ENCODE data around the gene CHST7. TPM values are rescaled to one million over a fixed set of nuclear protein-coding genes. Genes with fewer than 3 reads are reported as not detected.
"Not testable (repeated sequence)": the region's sequence is repeated elsewhere in the genome, so short reads cannot be mapped to it uniquely, and the experiment has no call there.

The CHST7 gene
- total and polyA plus RNA-seq, 2 donors (not counting 1 experiment from before 2014, with no cell fraction given), result 3.7 to 11.2 TPM

GRCh38 chrX:46531442-46531841 is 42.1 kb upstream of the CHST7 start:
- Histone ChIP-seq H3K4me3 (replicated peaks in 1 of 4; ENCODE audit: control extremely low read depth in 1 of 4, insufficient read depth in 1 of 4, low read depth in 3 of 4, low read length in 4 of 4) (no peak overlapping the region), H3K9me3 (ENCODE audit: control insufficient read depth, insufficient read depth, low read depth, low read length) (no peaks in the 10 kb centered on the region), H3K79me2 (ENCODE audit: control insufficient read depth, insufficient read depth, low read length) (no peaks in the 10 kb centered on the region), H2AFZ (ENCODE audit: low read length) (no peak overlapping the region), H3K36me3 (ENCODE audit: control insufficient read depth, insufficient read depth, low read length) (no peaks in the 10 kb centered on the region), H3K27ac (ENCODE audit: insufficient read depth, low read length) (no peak overlapping the region), H3K9ac (ENCODE audit: insufficient read depth, low read length) (no peak overlapping the region), H3K4me1 (ENCODE audit: control insufficient read depth, extremely low read depth, insufficient read depth, low read length) (no peaks in the 10 kb centered on the region), H3K27me3 (ENCODE audit: control insufficient read depth, insufficient read depth, low read length) (no peaks in the 10 kb centered on the region), H4K20me1 (ENCODE audit: control insufficient read depth, extremely low read depth, insufficient read depth, low read length) (no peaks in the 10 kb centered on the region), H3K4me2 (ENCODE audit: extremely low read depth, insufficient read depth, low read length) (no peak overlapping the region)
- DNase-seq (ENCODE audit: low read depth in 2 of 2), result no peak
- TF ChIP-seq EZH2 (IDR thresholded peaks at IDR 0.05; ENCODE audit: low read length, missing control alignments), result no peak
- TF ChIP-seq, protein P1, sequence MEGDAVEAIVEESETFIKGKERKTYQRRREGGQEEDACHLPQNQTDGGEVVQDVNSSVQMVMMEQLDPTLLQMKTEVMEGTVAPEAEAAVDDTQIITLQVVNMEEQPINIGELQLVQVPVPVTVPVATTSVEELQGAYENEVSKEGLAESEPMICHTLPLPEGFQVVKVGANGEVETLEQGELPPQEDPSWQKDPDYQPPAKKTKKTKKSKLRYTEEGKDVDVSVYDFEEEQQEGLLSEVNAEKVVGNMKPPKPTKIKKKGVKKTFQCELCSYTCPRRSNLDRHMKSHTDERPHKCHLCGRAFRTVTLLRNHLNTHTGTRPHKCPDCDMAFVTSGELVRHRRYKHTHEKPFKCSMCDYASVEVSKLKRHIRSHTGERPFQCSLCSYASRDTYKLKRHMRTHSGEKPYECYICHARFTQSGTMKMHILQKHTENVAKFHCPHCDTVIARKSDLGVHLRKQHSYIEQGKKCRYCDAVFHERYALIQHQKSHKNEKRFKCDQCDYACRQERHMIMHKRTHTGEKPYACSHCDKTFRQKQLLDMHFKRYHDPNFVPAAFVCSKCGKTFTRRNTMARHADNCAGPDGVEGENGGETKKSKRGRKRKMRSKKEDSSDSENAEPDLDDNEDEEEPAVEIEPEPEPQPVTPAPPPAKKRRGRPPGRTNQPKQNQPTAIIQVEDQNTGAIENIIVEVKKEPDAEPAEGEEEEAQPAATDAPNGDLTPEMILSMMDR (conservative IDR thresholded peaks at IDR 0.05 in 1 of 2, IDR thresholded peaks at IDR 0.05 in 1 of 2; ENCODE audit: low read depth in 1 of 2, low read length in 2 of 2), result no peak

GRCh38 chrX:46543441-46543840 is 30.1 kb upstream of the CHST7 start:
- Histone ChIP-seq H3K79me2 (ENCODE audit: control insufficient read depth, insufficient read depth, low read length) (peaks cover 22% of the 10 kb centered on the region), H3K9me3 (ENCODE audit: control insufficient read depth, insufficient read depth, low read depth, low read length) (no peaks in the 10 kb centered on the region), H4K20me1 (ENCODE audit: control insufficient read depth, extremely low read depth, insufficient read depth, low read length) (no peaks in the 10 kb centered on the region), H3K27me3 (ENCODE audit: control insufficient read depth, insufficient read depth, low read length) (no peaks in the 10 kb centered on the region), H3K9ac (ENCODE audit: insufficient read depth, low read length) (no peak overlapping the region), H3K27ac (ENCODE audit: insufficient read depth, low read length) (no peak overlapping the region), H3K4me1 (ENCODE audit: control insufficient read depth, extremely low read depth, insufficient read depth, low read length) (peaks cover under 1% of the 10 kb centered on the region), H2AFZ (ENCODE audit: low read length) (no peak overlapping the region), H3K4me3 (replicated peaks in 1 of 4; ENCODE audit: control extremely low read depth in 1 of 4, insufficient read depth in 1 of 4, low read depth in 3 of 4, low read length in 4 of 4) (no peak overlapping the region), H3K36me3 (ENCODE audit: control insufficient read depth, insufficient read depth, low read length) (no peaks in the 10 kb centered on the region), H3K4me2 (ENCODE audit: extremely low read depth, insufficient read depth, low read length) (no peak overlapping the region)
- TF ChIP-seq, protein P1 (conservative IDR thresholded peaks at IDR 0.05 in 1 of 2, IDR thresholded peaks at IDR 0.05 in 1 of 2; ENCODE audit: low read depth in 1 of 2, low read length in 2 of 2), result no peak
- no peak for DNase-seq (ENCODE audit: low read depth in 2 of 2)

DNA sequence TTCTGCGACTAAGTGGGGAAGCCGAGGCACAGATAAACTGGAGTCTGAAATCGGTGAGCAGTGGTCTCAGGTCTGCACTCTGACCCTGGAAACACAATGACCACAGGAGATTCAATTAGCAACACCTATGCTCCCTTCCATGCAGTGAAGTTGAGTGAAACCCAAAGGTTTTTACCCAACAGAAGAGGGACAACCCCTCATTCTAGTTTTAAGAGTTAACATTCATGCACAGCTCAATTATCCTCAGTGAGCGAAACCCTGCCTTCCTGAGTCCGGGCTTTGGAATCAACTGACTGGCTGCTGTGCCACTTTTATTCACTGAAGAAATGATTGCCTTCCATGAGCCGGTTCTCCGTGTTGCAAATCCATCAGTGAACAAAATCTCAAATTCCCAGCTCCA is 29.0 kb upstream of the CHST7 start:
- Histone ChIP-seq H3K79me2 (ENCODE audit: control insufficient read depth, insufficient read depth, low read length) (peaks cover 30% of the 10 kb centered on the region), H3K27ac (ENCODE audit: insufficient read depth, low read length) (peak overlapping the region; percentile 92), H3K4me2 (ENCODE audit: extremely low read depth, insufficient read depth, low read length) (peak overlapping the region; percentile 64), H3K4me3 (replicated peaks in 1 of 4; ENCODE audit: control extremely low read depth in 1 of 4, insufficient read depth in 1 of 4, low read depth in 3 of 4, low read length in 4 of 4) (peak overlapping the region; percentile 68 to 82 (median 78))
- not testable (repeated sequence) for DNase-seq (ENCODE audit: low read depth in 2 of 2); H3K4me1 ChIP-seq (ENCODE audit: control insufficient read depth, extremely low read depth, insufficient read depth, low read length); H2AFZ ChIP-seq (ENCODE audit: low read length); H3K36me3 ChIP-seq (ENCODE audit: control insufficient read depth, insufficient read depth, low read length); H3K9ac ChIP-seq (ENCODE audit: insufficient read depth, low read length); H3K27me3 ChIP-seq (ENCODE audit: control insufficient read depth, insufficient read depth, low read length); H4K20me1 ChIP-seq (ENCODE audit: control insufficient read depth, extremely low read depth, insufficient read depth, low read length); H3K9me3 ChIP-seq (ENCODE audit: control insufficient read depth, insufficient read depth, low read depth, low read length)

Data from fibroblast of lung (primary cell).